ENCODE measurements around the gene FAM174B. TPM values are rescaled to one million over a fixed set of nuclear protein-coding genes. Genes with fewer than 3 reads are reported as not detected.
A peak's percentile ranks its signal among the peaks of the same experiment; 100 is the strongest.

FAM174B gene
- total RNA-seq, 1 donor from 2014 or later, result 9.6 TPM

GRCh38 chr15:92683511-92683834, 27.9 kb upstream of the FAM174B start:
- no peak overlapping the region for H3K4me3 ChIP-seq (ENCODE audit: low read depth, low read length)
- DNase-seq (ENCODE audit: low read depth), result no peak
- TF ChIP-seq CTCF (conservative IDR thresholded peaks at IDR 0.05; ENCODE audit: low read depth, low read length), result peak; percentile 49

DNA sequence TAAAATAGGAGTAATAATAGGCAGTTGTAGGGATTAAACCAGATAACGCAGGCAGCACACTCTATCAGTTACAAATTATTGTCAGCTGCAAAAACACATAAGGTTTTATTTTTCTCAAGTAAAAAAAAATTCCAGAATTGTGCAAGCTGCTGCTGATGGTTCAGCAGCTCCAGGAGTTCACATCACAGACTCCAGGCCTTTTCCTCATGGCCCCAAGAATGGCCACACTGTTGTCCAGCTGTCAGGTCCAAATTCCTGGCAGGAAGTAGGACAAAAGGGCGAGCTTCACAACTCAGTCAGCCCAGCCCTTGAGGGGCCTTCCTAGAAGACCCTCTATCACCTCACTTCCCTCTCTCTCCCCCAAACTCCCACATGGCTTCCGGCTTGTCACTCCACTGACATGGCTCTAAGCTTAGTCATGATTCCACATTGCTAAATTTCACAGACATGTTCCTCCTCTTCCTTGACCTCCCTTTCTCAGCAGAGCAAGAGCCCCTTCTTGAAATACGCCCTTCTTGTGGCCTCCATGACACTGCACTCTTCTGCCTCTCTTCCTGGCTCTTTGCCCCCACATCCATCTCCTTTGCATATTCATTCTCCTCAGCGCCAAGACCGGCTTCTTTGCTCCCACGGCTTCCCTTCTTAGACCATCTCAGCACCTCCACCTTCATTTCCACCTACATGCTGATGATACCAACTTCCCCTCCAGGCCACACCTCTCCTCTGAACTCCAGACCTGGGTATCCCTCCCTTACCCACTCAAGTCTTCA, 27.4 kb upstream of the FAM174B start:
- no peak for TF ChIP-seq CTCF (conservative IDR thresholded peaks at IDR 0.05; ENCODE audit: low read depth, low read length)
- H3K4me3 ChIP-seq (ENCODE audit: low read depth, low read length), result no peak overlapping the region
- DNase-seq (ENCODE audit: low read depth), result no peak

DNA sequence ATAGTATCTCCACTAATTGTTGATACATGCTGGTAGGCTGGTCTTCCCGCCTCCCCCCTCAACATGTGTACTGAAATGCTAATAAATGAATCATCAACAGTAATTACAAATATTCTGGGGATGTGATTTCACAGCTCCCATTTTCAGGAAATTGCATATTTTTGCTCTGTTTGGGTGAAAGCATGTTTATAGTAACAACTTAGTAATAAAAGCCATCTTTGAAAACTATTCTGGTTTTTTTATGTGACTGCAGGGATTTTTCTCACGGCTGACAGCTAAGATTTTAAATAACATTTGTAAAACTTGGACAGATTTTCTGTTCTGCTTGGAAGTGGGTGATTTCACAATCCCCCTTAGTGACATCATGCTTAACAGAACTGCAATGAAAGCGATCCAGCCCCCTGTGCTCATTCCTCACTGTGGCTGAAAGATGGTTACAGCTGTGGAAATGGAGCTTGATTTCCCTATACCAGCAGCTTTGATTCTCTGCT, 25.6 kb upstream of the FAM174B start:
- DNase-seq (ENCODE audit: low read depth), result no peak
- no peak for TF ChIP-seq CTCF (conservative IDR thresholded peaks at IDR 0.05; ENCODE audit: low read depth, low read length)
- no peak overlapping the region for H3K4me3 ChIP-seq (ENCODE audit: low read depth, low read length)

DNA sequence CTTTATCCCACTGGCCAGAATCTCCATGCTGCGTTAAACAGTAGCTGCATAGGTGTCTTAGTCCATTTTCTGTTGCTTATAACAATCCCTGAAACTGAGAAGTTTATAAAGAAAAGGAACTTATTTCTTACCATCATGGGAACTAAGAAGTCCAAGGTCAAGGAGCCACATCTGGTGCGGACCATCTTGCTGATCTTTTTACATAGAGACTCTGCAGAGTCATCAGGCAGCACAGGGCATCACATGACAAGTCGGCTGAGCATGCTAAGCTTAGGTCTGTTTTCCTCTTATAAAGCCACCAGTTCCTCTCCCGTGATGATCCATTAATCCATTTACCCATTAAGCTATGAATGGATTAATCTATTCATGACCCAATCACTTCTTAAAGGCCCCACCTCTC, 22.4 kb upstream of the FAM174B start:
- no peak for TF ChIP-seq CTCF (conservative IDR thresholded peaks at IDR 0.05; ENCODE audit: low read depth, low read length)
- DNase-seq (ENCODE audit: low read depth), result no peak
- no peak overlapping the region for H3K4me3 ChIP-seq (ENCODE audit: low read depth, low read length)

- no peak overlapping the region for H3K4me3 ChIP-seq (ENCODE audit: low read depth, low read length)
- DNase-seq (ENCODE audit: low read depth), result no peak
- no peak for TF ChIP-seq CTCF (conservative IDR thresholded peaks at IDR 0.05; ENCODE audit: low read depth, low read length)
These were observed 21.0 kb upstream of the FAM174B start for GRCh38 chr15:92676561-92676960.

- DNase-seq (ENCODE audit: low read depth), result no peak
- TF ChIP-seq CTCF (conservative IDR thresholded peaks at IDR 0.05; ENCODE audit: low read depth, low read length), result no peak
- H3K4me3 ChIP-seq (ENCODE audit: low read depth, low read length), result no peak overlapping the region
These were observed 19.9 kb upstream of the FAM174B start for GRCh38 chr15:92675485-92675884.

DNA sequence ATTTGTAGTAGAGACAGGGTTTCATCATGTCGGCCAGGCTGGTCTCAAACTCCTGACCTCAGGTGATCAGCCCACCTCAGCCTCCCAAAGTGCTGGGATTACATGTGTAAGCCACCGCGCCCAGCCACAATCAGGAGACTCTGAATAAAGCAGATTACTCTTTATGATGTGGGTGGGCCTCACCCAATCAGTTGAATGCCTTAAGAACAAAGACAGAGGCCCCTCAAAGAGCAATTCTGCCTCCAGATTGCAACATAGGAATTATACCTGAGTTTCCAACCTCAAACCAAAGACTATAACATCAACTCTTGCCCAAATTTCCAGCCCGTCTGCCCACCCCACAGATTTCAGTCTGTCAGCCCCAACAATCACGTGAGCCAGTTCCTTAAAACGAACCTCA, 18.8 kb upstream of the FAM174B start:
- TF ChIP-seq CTCF (conservative IDR thresholded peaks at IDR 0.05; ENCODE audit: low read depth, low read length), result no peak
- no peak for DNase-seq (ENCODE audit: low read depth)
- H3K4me3 ChIP-seq (ENCODE audit: low read depth, low read length), result no peak overlapping the region

Measured in epithelial cell of proximal tubule (primary cell).